Measurements from ENCODE around the gene PAFAH1B2. TPM values are rescaled to one million over a fixed set of nuclear protein-coding genes. Genes with fewer than 3 reads are reported as not detected.

The PAFAH1B2 gene
- total and polyA plus RNA-seq, 2 donors (not counting 3 experiments of a cell fraction or from before 2014, with no cell fraction given): 34.2 to 128 TPM

- Histone ChIP-seq H3K79me2 (ENCODE audit: control insufficient read depth, insufficient read depth, low read length) (no peaks in the 10 kb centered on the region), H3K9me1 (replicated peaks; ENCODE audit: control insufficient read depth, extremely low read depth, insufficient read depth, low read length) (no peaks in the 10 kb centered on the region), H3K27me3 (ENCODE audit: control insufficient read depth in 2 of 2, insufficient read depth in 2 of 2, low read length in 2 of 2) (no peaks in the 10 kb centered on the region), H3K4me1 (ENCODE audit: control insufficient read depth, extremely low read depth, insufficient read depth, low read length) (peaks cover 32% of the 10 kb centered on the region), H3K4me3 (replicated peaks in 1 of 3; ENCODE audit: insufficient read depth in 1 of 3, low read depth in 1 of 3, low read length in 3 of 3) (no peak overlapping the region), H3K36me3 (ENCODE audit: control insufficient read depth in 2 of 2, extremely low read depth in 1 of 2, insufficient read depth in 2 of 2, low read length in 2 of 2) (peaks cover 2 to 4% of the 10 kb centered on the region in 2 experiments), H2AFZ (ENCODE audit: low read depth, low read length) (no peak overlapping the region), H3K9me3 (replicated peaks; ENCODE audit: control insufficient read depth, insufficient read depth, low read length) (no peaks in the 10 kb centered on the region), H3K9ac (replicated peaks; ENCODE audit: extremely low read depth, insufficient read depth, low read length) (no peak overlapping the region), H4K20me1 (replicated peaks; ENCODE audit: control insufficient read depth, extremely low read depth, insufficient read depth, low read length) (no peaks in the 10 kb centered on the region), H3K4me2 (ENCODE audit: insufficient read depth, low read length) (no peak overlapping the region), H3K27ac (ENCODE audit: insufficient read depth, low read depth, low read length) (no peak overlapping the region)
- TF ChIP-seq GATA2 (IDR thresholded peaks at IDR 0.05; ENCODE audit: insufficient read depth, insufficient read length, low read depth, low read length) (no peak), CTCF (IDR thresholded peaks at IDR 0.05; ENCODE audit: extremely low read depth in 1 of 2, insufficient read depth in 1 of 2, low read depth in 1 of 2, low read length in 2 of 2) (no peak), FOS (IDR thresholded peaks at IDR 0.05; ENCODE audit: borderline replicate concordance, insufficient read depth, low read length) (no peak), POLR2AphosphoS5 (IDR thresholded peaks at IDR 0.05; ENCODE audit: insufficient read depth, low read depth, low read length) (no peak), EZH2 (IDR thresholded peaks at IDR 0.05; ENCODE audit: borderline replicate concordance, low read depth, low read length, severe bottlenecking) (no peak), JUN (IDR thresholded peaks at IDR 0.05; ENCODE audit: borderline replicate concordance, insufficient read depth, insufficient read length, low read depth) (no peak), MAX (IDR thresholded peaks at IDR 0.05; ENCODE audit: insufficient read depth, insufficient read length) (no peak), MYC (IDR thresholded peaks at IDR 0.05; ENCODE audit: low read depth, low read length) (no peak), POLR2A (IDR thresholded peaks at IDR 0.05; ENCODE audit: low read depth, low read length) (no peak)
- ChIA-PET CTCF (interaction anchor here (0.9 kb wide), 1 partner anchor 31 kb away, joined by 3 read pairs; the partner anchor contains the start of gene PAFAH1B2), POLR2A (no interaction called here)
- no peak for FAIRE-seq
- no peak for DNase-seq (ENCODE audit: low read depth, low spot score)
- dilution Hi-C loops (cut with MboI; ENCODE audit: extremely low pct_ligation_motif_present, low sequenced_read_pairs) (no loop called here), intact Hi-C loops (cut with micrococcal nuclease) (loop anchor here (5.0 kb wide), 1 partner anchor 142 kb away; the partner anchor contains the start of gene BACE1)
- BruUV-seq (replicated peaks): no TSS peak
Measured at GRCh38 chr11:117175781-117176180, 31.7 kb downstream of the PAFAH1B2 start.

Data from endothelial cell of umbilical vein (primary cell).